ENCODE measurements around the gene RFX8.
"Not testable (repeated sequence)": the region's sequence is repeated elsewhere in the genome, so short reads cannot be mapped to it uniquely, and the experiment has no call there.

Gene RFX8

DNA sequence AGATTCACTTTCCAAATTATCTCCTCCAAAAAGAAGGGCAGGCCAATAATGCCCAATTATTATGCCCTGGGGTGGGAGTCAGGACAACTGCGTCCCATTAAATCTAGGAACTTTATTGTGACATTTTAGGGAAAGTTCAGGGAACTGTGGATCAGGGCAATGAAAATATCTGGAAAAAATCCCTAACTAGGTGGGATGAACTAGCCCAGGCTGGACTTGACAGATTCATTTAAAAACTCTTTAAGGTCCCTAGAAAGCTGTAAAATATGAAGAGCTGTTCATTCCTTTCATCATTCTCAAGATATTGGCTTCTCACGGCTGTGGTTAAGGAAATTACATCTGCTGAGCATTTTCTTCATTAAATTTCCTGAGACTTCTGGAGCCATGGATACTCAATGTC lies 95.8 kb downstream of the RFX8 start:
- DNase-seq (ENCODE audit: low read depth in 2 of 2): no peak

DNA sequence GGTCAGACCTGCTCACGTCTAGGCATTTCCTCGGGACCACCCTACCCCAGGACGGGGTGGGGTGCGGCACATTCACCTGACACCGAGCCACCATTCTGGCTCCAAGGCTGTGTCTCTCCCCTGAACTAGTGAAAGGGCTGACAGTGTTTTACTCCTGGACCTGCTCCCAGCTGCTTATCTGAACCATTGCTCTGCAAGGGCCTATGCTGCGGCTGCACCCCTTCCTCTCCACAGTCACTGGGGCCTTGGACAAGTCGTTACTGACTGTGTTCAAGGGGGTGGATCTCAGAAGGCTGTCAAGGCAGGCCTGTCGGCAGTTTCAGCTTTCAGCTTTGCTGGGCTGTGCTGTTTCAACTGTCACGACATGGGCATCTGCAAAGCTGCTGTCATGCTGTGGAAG lies 99.3 kb downstream of the RFX8 start:
- no peak for DNase-seq (ENCODE audit: low read depth in 2 of 2)

DNA sequence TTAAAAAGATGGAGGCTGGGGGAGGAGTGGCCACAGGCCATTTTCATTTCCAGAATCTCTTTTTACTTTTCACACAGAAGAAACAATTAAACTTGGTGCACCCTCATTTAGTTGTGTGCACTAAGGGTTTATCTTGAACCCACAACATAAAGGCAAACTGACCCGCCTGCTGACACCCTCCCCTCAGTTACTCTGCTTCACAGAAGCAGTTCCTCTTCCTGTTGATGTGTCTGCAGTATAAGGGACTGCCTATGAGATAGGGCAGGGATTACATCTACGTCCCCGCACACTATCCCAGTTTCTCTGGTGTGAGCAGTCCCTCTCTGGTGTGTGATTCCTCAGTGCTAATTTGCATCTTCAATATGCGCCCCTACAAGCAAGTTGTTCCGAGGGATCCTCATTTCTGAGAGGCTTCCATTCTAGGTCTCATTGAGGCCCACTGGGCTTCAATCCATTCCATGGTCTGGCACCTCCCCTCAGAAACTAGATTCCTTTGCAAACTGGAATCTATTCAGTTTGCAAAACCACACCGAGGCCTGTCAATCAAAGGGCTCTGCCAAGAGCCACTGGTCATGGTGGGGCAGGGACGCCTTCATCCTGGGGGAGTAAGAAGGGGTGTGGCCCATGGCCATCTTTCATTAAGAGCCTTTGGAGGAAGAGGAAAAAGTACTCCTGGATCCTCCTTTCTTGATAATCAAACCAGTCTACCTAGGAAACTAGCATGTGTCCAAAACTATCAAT lies 99.9 kb downstream of the RFX8 start:
- no peak for DNase-seq (ENCODE audit: low read depth in 2 of 2)

DNA sequence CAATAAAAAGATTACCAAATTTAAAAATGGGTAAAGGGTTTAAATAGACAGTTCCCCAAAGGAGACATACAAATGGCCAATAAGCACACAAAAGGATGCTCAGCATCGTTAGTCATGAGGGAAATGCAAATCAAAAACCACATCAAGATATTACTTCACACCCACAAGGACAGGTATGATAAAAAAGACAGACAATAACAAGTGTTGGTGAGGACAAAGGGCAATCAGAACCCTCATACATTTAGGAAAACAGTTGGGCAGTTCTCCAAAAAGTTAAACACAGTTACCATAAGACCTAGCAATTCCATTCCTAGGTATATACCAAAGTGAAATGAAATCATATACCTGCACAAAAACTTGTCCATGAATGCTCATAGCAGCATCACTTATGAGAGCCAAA lies 102.1 kb downstream of the RFX8 start:
- DNase-seq (ENCODE audit: low read depth in 2 of 2): no peak

DNA sequence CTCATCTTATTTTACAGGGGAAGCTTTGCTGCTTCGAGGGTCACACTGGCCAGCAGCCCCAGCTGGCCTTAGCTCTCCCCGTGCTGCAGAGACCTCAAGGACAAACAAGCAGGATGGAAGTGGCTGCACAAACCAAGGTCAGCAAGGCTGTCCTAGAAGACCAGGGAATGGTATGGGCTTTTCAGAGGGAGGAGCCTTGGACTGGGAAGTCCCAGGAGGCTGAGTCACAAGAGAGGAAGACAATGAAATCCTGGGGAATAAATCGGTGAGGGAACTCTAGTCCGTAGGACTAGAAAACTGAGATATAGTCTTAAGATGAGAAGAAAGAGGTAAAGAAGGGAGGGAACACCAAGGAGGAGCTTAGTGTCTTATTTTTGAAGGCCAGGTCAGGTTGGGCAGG lies 103.3 kb downstream of the RFX8 start:
- DNase-seq (ENCODE audit: low read depth in 2 of 2): no peak

DNA sequence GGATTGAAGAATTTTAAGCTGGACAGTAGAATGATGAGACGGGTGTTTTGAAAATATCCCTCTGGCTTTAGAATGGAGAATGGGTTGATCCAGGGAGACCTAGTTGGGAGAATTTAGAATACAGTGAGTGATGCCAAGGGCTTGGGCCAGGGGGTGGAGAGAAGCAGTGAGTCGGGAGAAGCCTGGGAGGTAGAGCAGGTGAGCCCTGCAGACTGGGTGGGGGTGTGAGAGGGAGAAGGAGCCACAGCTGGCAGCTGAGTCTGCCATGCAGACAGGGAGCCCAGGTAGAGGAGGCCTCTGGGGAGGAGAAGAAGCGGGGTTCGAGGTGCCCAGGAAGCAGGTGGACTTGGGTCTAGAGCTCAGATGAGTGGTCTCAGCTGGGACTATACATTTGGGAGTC lies 105.8 kb downstream of the RFX8 start:
- no peak for DNase-seq (ENCODE audit: low read depth in 2 of 2)

DNA sequence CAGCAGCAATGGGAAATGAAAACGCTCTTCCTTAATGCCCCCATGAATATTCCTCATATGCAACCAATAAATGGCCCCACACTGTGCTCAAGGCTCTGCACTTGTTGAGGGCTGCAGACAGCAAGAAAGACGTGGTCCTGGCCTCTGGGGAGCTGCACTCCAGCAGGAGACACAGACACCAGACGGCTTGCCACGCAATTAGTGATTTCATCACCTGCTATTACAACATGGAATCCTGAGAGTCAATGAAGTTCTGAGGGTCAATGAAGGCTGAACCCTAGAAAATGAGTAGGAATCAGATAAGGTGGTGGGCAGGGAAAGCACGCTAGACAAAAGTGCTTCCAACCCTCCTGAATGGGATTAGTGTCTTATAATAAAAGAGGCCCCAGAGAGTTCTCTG lies 106.5 kb downstream of the RFX8 start:
- no peak for DNase-seq (ENCODE audit: low read depth in 2 of 2)

DNA sequence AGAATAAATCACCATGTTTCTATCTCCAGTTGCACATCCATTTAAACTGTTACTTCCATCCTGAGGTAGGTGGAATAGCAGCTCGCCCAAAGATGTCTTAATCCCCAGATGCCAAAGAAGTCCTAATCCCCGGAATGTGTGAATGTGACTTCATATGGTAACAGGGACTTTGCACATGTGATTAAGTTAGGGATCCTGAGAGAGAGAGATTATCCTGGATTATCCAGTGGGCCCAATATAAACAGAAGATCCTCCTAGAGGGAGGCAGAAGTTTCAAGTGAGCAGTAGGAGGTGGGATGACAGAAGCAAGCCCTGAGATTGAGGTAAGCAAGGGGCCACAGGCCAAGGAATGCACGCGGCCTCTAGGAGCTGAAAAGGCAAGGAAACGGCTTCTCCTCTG lies 107.4 kb downstream of the RFX8 start:
- DNase-seq (ENCODE audit: low read depth in 2 of 2): no peak

DNA sequence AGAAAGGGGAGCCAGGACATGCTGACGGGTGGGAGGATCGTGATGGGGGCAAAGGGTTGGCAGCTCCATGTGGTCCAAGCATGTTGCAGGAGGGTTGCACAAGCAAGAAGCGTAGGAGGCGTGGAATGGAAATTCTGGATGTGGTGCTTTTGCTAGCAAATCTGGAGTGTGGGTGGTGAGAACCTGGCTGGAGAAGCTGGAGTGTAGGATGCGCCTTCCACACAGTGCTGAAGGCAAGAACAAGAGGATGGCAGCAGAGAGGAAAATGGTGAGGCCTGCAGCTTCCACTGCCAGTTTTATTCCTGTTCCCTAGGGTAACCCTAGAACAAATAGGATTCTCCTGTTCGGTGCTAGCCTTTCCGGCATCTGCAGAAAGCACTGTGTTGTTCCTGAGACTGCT lies 110.0 kb downstream of the RFX8 start:
- DNase-seq (ENCODE audit: low read depth in 2 of 2): no peak

DNA sequence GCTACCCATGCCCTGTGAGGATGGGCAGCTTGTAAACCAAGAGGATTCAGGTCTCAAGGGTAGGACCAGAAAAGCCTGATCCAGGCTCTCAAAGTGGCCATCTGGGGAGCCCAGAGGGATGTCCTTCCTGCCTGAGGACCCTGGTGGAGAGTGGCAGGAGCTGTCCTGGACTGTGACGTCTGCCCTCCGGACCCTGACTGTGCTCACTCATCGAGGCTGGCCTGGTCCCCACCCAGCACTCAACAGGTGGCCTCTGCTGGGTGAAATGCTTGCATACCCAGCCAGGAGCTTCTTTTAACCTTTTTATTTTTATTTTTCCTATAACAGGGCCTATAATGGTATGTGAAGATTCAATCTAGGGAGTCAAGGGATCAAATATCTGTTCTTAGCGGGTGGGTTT lies 112.1 kb downstream of the RFX8 start:
- no peak for DNase-seq (ENCODE audit: low read depth in 2 of 2)

DNA sequence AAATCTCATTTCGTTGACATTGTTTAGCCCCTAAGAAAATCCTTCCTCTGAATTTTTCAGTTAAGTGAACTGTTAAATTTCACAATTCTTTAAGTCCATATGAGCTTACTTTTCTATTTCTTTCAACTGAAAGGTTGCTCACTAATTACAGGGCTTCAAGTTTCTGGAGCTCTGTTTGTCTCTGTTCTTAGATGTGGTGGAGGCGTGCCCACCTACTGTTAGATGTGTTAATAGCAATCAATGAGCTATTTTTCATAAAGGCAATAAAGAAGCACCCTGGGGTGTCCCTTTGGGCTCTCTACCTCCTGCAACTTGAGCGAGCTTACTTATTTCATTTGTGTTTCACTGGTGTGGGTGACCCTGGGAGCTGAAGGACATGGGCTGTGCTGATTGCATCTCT lies 112.6 kb downstream of the RFX8 start:
- DNase-seq (ENCODE audit: low read depth in 2 of 2): no peak

DNA sequence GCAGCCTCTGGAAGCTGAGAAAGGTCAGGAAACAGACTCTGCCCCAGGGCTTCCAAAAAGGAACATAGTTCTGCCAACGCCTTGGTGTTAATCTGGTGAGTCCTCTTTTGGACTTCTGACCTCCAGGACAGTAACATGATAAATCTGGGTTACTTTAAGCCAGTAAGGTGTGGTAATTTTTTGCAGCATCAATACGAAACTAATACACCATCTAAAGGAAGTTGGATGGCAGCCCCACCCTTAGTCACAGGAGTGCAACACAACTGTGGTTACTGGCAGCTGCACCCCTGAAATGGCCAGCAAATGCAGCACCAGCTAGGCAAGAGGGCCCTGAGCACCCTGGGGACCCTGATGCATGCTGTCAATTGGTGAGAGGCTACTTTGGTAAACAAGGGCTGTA lies 113.4 kb downstream of the RFX8 start:
- DNase-seq (ENCODE audit: low read depth in 2 of 2): no peak

DNA sequence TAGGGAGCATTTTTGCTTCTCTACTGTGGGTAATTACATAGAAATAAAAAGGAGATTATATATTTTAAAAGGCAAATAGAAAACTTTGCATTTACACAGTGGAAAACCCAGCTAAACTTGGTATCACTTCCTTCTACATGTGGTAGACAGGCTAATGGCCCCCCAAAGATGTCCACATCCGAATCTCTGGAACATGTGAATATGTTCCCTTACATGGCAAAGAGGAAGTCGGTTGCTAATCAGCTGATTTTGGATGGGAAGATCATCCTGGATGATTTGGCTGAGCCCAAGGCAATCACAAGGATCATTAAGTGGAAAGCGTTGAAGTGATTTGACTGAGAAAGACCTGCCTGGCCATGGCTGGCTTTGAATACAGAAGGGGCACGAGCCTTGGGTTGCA lies 113.8 kb downstream of the RFX8 start:
- DNase-seq (ENCODE audit: low read depth in 2 of 2): no peak

DNA sequence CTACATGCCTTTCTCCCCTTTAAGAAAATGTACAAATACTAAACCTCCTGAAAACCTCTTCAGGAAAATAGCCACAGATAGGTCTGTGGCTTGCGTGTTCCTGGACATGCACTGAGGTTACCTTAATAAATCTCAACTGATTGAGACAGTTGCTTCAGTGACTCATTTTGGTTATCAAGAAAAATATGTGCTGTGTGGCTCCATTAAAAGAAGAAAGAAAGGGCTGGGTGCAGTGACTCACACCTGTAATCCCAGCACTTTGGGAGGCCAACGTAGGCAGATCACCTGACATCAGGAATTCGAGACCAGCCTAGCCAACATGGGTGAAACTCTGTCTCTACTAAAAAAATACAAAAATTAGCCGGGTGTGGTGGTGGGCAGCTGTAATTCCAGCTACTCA lies 114.7 kb downstream of the RFX8 start:
- no peak for DNase-seq (ENCODE audit: low read depth in 2 of 2)

DNA sequence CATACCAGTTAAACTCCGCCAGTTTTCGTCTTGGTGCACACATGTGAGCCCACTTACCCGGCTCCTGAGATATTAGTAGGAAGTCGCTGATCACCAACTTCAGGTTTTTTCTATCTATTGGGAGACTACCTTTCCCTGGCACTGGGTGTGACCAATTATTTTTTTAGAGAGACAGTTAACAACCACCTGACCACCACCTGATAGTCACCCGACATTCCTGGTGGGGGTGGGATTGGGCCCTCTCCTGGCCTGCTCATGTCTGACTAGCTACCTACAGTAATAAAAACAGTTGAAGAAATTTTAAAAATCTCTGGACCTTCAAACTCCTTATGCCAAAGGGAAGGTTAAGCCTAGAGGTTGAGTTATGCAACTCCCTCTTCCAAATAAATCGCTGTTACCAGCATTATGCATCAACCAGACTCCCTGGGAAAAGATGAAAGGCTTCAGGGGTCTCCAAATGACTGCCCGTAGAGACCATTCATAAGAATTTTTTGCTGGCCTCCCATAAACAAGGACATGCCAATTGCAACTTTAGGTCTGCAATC lies 115.4 kb downstream of the RFX8 start:
- no peak for DNase-seq (ENCODE audit: low read depth in 2 of 2)

DNA sequence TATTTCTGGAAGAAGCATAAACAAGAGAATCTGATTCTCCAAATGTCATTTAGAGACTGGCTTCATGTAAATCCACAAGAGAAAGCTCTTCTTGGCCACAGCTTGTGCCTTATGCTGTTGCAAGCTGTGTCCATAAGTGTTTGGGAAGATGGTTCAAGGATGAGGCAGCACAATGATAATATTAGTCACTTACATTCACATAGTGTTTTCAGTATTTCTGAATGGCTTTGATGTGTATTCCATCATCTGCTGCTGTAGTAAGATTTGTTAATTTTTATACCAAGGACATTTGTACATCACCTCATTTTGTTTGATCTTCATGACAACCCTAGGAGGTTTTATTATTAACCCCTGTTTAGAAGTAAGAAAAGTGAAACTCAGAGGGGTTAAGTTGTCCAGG lies 117.5 kb downstream of the RFX8 start:
- no peak for DNase-seq (ENCODE audit: low read depth in 2 of 2)

DNA sequence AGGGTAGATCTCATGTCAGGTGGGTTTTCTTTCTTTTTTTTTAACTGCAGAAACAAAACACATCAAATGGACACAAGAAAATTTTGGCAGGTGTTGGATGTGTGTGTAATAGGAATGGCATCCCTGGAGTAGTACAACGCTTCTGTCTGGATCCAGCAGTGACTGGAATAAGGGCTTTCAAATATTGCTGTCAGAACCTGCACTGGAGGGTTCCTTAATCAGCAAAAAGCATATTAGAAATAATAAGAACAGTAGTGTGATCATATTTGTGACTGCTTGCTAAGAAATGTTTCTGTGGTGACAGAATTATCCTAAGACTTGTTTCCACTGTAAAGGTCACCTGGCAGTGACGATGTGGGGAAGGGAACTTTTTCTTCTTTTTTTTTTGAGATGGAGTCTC lies 118.4 kb downstream of the RFX8 start:
- no peak for DNase-seq (ENCODE audit: low read depth in 2 of 2)

DNA sequence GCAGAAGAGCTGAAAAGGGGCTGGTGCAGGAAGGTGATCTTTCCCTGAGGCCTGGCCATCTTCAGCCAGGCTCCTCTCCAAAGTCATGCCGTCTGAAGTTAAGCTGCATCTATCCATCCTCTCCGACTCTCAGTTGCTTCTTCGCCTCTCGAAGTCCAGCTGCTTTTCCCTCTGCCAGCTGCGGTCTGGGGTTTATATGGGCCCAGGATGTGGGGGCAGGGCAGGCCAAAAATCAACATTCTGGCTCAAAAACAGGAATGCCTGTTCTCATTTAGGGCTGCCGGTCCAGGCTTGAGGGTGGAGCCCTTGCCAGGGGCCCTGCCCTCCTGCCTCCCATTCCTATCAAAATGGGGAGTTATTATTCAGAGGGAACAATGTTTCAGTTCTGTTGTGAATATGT lies 118.9 kb downstream of the RFX8 start:
- no peak for DNase-seq (ENCODE audit: low read depth in 2 of 2)

DNA sequence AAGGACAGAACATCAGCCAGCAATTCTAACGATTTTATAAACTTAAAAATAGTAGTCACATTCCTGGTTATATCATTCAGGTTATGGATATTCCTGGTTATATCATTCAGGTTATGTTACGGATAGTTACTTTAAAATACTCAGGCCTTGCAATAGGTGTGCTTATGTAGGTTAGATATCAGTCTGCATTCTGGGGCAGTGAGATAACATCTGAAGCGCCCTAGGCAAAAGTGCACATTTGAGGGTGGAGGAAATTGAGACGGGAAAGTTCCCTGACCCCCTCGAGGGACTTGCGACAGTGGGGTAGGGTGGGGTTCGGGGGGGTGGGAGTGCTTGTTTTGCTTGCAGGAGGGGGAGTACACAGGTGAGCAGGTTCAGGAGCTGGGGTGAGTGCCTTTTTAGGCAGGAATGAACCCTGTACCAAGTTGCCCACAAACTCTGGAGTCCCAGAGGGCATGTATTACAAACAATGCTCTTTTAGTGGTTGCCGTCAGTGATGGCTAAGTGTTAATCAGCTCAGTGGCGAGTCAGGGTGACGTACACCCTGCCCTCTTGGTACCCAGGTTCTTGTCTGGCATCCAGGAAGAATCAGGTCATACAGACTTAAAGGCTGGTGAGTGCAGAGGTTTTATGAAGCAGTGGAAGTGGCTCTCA lies 119.4 kb downstream of the RFX8 start:
- no peak for DNase-seq (ENCODE audit: low read depth in 2 of 2)

DNA sequence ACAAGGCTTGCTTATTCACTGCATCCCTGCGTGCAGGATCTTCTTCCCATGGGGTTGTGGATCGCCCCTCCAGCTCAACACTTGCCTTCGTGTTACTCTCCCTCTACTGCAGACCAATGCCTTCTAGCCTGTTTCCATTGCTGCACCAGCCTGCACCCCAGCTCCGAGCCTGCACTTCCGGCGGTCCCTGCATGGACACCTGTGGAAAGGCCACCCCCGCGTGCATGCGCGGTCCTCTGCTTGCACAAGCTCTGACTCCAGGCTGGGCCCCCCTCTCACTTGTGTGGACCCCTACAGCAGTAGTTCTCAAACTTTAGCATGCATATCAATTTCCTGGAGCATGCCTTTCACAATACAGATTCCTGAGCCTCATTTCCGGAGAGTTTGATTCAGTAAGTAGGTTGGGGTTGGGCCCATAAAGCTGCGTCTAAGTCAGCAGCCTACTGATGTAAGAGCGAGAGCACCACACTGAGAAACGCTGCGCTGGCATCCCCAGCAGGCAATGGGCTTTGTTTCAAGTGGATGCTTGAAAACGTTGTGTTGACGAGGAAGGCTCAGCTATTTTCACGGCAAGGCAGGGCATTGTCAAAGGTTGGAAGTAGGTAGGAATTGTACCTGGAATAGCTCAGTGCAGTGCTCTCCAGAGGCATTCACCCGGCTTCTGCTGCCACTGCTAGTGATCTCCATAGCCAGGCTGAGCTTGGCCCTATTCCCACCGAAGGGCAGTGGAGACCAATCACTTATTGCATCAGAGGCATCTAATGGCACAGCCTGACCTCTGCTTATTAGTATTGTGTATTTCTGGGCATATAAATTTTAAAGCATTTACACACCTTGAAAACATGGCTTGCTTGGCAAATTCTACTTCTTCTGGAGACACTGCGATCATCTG lies 120.2 kb downstream of the RFX8 start:
- no peak for DNase-seq (ENCODE audit: low read depth in 2 of 2)

DNA sequence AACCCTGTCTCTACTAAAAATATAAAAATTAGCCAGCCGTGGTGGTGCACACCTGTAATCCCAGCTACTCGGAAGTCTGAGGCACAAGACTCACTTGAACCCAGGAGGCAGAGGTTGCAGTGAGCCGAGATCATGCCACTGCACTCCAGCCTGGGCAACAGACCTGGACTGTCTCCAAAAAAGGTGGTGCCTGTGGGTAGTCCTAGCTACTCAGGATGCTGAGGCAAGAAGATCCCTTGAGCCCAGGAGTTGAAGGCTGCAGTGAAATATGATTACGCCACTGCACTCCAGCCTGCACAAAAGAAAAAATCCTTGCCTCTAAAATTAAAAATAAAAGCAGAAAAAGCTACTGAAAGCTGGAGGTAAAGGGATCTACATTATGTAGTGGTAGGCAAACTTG lies 122.3 kb downstream of the RFX8 start:
- DNase-seq (ENCODE audit: low read depth in 2 of 2): not testable (repeated sequence)

DNA sequence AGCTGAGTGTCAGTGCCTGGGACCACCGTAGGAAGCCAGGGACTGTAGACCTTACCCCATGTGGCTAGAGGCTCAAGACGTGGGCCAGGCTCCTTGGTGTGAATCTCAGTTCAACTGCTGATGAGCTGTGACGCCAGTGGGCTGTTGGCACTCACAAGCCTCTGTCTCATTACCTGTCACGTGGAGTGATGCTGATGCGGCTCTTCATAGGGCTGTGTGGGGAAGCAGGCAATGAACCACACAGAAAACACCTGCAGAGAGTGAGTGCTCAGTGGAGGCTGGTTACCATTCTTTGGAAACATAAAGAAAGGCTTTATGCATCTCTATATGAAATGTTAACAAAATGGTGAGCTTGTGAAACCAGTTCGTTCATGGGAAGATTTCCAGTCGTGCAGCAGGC lies 123.7 kb downstream of the RFX8 start:
- DNase-seq (ENCODE audit: low read depth in 2 of 2): no peak
